Esophagus muscularis mucosa (tissue), 4 donors: ENCODE measurements around the gene FMO2.

Experiments
- CTCF ChIP-seq, 3 experiments: fragments of 200-600 bp in 2 of 3; fragments of 450-650 bp in 1 of 3; sonication (generic) in 2 of 3; IDR thresholded peaks; one replicate each; pipeline ENCODE4 v1.5.1; 2017 to 2019; ENCODE audit warnings: antibody characterized with exemption in 3 of 3, mild to moderate bottlenecking in 2 of 3, moderate library complexity in 1 of 3
- EP300 ChIP-seq: sonication (generic); formaldehyde crosslinking; IDR thresholded peaks from one replicate; pipeline ENCODE4 v1.6.1; 2017; ENCODE audit warnings: antibody characterized with exemption
- POLR2A ChIP-seq: fragments of 450-650 bp; IDR thresholded peaks from one replicate; pipeline ENCODE4 v1.6.1; 2017; ENCODE audit warnings: antibody characterized with exemption, moderate library complexity, mild to moderate bottlenecking, low read depth
- POLR2AphosphoS5 ChIP-seq, 2 donors: sonication (generic); formaldehyde crosslinking; IDR thresholded peaks; one replicate each; pipeline ENCODE4 v1.6.1; 2017; ENCODE audit warnings: antibody characterized with exemption in 2 of 2

GRCh38 chr1:171172471-171172870 lies 12.6 kb upstream of the FMO2 start:
- no peak for TF ChIP-seq CTCF (IDR thresholded peaks at IDR 0.05)
- TF ChIP-seq EP300: no peak
- no peak for TF ChIP-seq POLR2AphosphoS5 (IDR thresholded peaks at IDR 0.05)
- TF ChIP-seq POLR2A: no peak
